CD14-positive monocyte (primary cell): ENCODE results near the gene TGFBRAP1. TPM values are rescaled to one million over a fixed set of nuclear protein-coding genes. Genes with fewer than 3 reads are reported as not detected.

Experiments used
- DNase-seq, 3 donors: peaks; one replicate each; pipeline ENCODE4 v3.0.0-alpha.2; 2011 to 2022
- H2AFZ ChIP-seq: 2 replicates; pipeline ENCODE4 v1.6.0; 2012; ENCODE audit warnings: mild to moderate bottlenecking, low read depth, low read length, inconsistent platforms; ENCODE audit not compliant: insufficient read depth, poor library complexity, severe bottlenecking
- H3K27ac ChIP-seq, 2 donors: 1 replicate in 1 of 2; 2 replicates in 1 of 2; pipeline ENCODE4 v1.5.1; 2012 to 2013; ENCODE audit warnings: low read length in 2 of 2, control low read depth in 1 of 2, inconsistent platforms in 1 of 2, low read depth in 1 of 2, mild to moderate bottlenecking in 1 of 2
- H3K27me3 ChIP-seq, 2 donors: one replicate each; pipeline versions ENCODE4 v1.6.0 to v1.6.1; 2011 to 2013; ENCODE audit warnings: low read length in 2 of 2; ENCODE audit not compliant: control insufficient read depth in 2 of 2, insufficient read depth in 2 of 2
- H3K36me3 ChIP-seq, 2 donors: replicated peaks in 1 of 2; 1 replicate in 1 of 2; 2 replicates in 1 of 2; pipeline versions ENCODE4 v1.5.1 to v1.6.1; 2012 to 2013; ENCODE audit warnings: low read length in 2 of 2, control low read depth in 1 of 2, inconsistent platforms in 1 of 2, mild to moderate bottlenecking in 1 of 2; ENCODE audit not compliant: insufficient read depth in 2 of 2, control insufficient read depth in 1 of 2
- H3K4me1 ChIP-seq, 2 donors: 1 replicate in 1 of 2; 2 replicates in 1 of 2; pipeline versions ENCODE4 v1.5.1 to v1.6.1; 2012 to 2013; ENCODE audit warnings: low read length in 2 of 2, control low read depth in 1 of 2, inconsistent platforms in 1 of 2, mild to moderate bottlenecking in 1 of 2, moderate library complexity in 1 of 2; ENCODE audit not compliant: insufficient read depth in 2 of 2, control insufficient read depth in 1 of 2
- H3K4me2 ChIP-seq: replicated peaks from 2 replicates; pipeline ENCODE3; 2012; ENCODE audit warnings: low read length, moderate library complexity, mild to moderate bottlenecking; ENCODE audit not compliant: poor library complexity, severe bottlenecking; ENCODE audit errors: extremely low read depth
- H3K4me3 ChIP-seq, 3 experiments: fragments of 200-600 bp in 1 of 3; sonication (generic) in 1 of 3; replicated peaks in 1 of 3; 1 replicate in 2 of 3; 2 replicates in 1 of 3; pipeline ENCODE4 v1.5.1; 2011 to 2013; ENCODE audit warnings: low read length in 3 of 3, mild to moderate bottlenecking in 3 of 3, control low read depth in 2 of 3, low read depth in 2 of 3, inconsistent platforms in 1 of 3, moderate library complexity in 1 of 3
- H3K79me2 ChIP-seq: 2 replicates; pipeline ENCODE4 v1.6.0; 2012; ENCODE audit warnings: mild to moderate bottlenecking, control low read depth, inconsistent platforms, low read length, moderate library complexity; ENCODE audit not compliant: insufficient read depth
- H3K9ac ChIP-seq: 2 replicates; pipeline ENCODE4 v1.6.0; 2017; ENCODE audit warnings: low read length, mild to moderate bottlenecking; ENCODE audit not compliant: insufficient read depth, poor library complexity, severe bottlenecking
- H3K9me3 ChIP-seq, 2 donors: replicated peaks in 1 of 2; 1 replicate in 1 of 2; 2 replicates in 1 of 2; pipeline versions ENCODE4 v1.5.1 to v1.6.1; 2012 to 2013; ENCODE audit warnings: low read length in 2 of 2, control low read depth in 1 of 2; ENCODE audit not compliant: control insufficient read depth in 1 of 2, insufficient read depth in 1 of 2
- H4K20me1 ChIP-seq: 2 replicates; pipeline ENCODE4 v1.6.0; 2012; ENCODE audit warnings: mild to moderate bottlenecking, low read length, control low read depth, moderate library complexity; ENCODE audit not compliant: insufficient read depth
- H3K27ac Mint-ChIP-seq, 7 donors: one replicate each; pipeline ENCODE4 v1.8.0; 2020; ENCODE audit warnings: mild to moderate bottlenecking in 7 of 7, mixed read lengths in 7 of 7, moderate library complexity in 6 of 7, inconsistent platforms in 2 of 7
- H3K27me3 Mint-ChIP-seq, 3 donors: one replicate each; pipeline ENCODE4 v1.8.0; 2021 to 2022; ENCODE audit warnings: low read depth in 3 of 3, mild to moderate bottlenecking in 3 of 3, mixed read lengths in 3 of 3, moderate library complexity in 3 of 3, inconsistent platforms in 1 of 3
- H3K36me3 Mint-ChIP-seq, 2 donors: one replicate each; pipeline ENCODE4 v1.8.0; 2020; ENCODE audit warnings: mixed read lengths in 2 of 2, inconsistent platforms in 1 of 2, mild to moderate bottlenecking in 1 of 2
- H3K4me1 Mint-ChIP-seq: one replicate; pipeline ENCODE4 v1.8.0; 2020; ENCODE audit warnings: mild to moderate bottlenecking, mixed read lengths
- H3K4me3 Mint-ChIP-seq, 2 donors: one replicate each; pipeline ENCODE4 v1.8.0; 2020; ENCODE audit warnings: mild to moderate bottlenecking in 2 of 2, mixed read lengths in 2 of 2, moderate library complexity in 1 of 2
- H3K9me3 Mint-ChIP-seq, 7 donors: one replicate each; pipeline ENCODE4 v1.8.0; 2020 to 2022; ENCODE audit warnings: mixed read lengths in 7 of 7, mild to moderate bottlenecking in 6 of 7, moderate library complexity in 6 of 7, inconsistent platforms in 2 of 7
- CTCF ChIP-seq: fragments of 200-600 bp; IDR thresholded peaks from one replicate; pipeline ENCODE4 v1.8.0; 2022; ENCODE audit warnings: antibody characterized with exemption, mild to moderate bottlenecking
- WGBS: methylation state at CpG from one replicate; pipeline ENCODE4 v1.1.5; 2013; ENCODE audit warnings: missing lambda C conversion rate; ENCODE audit not compliant: insufficient coverage; 5-methylcytosine and 5-hydroxymethylcytosine counted together
- intact Hi-C, 2 donors: fragments of 100-400 bp; cut with micrococcal nuclease; formaldehyde crosslinking; loops; one replicate each; pipeline versions ENCODE4 v1.15.0 to v1.15.1; 2023
- polyA plus RNA-seq, 3 donors: library from polyadenylated mRNA; depleted of rRNA in 1 of 3; unstranded in 2 of 3; stranded (reverse) in 1 of 3; fragments of 300-500 nt in 2 of 3; fragments of >200 nt in 1 of 3; fragmentation: Illumina TruSeq in 2 of 3; gene quantifications; 1 replicate in 2 of 3; 2 replicates in 1 of 3; pipeline ENCODE4 v1.2.3, GENCODE V29; 2012 to 2021

TGFBRAP1 gene
- polyA plus RNA-seq, 3 donors: 10.0 to 10.5 (median 10.2) TPM

GRCh38 chr2:105376010-105376409 is 46.5 kb upstream of the TGFBRAP1 start:
- H3K27me3 ChIP-seq: no peaks in the 10 kb centered on the region
- H2AFZ ChIP-seq: no peak overlapping the region
- H3K9me3 ChIP-seq: no peaks in the 10 kb centered on the region
- Mint-ChIP-seq H3K9me3 (no peaks in the 10 kb centered on the region), H3K27me3 (peaks cover 2 to 5% (median 4%) of the 10 kb centered on the region in 3 donors), H3K4me3 (no peak overlapping the region), H3K27ac (no peak overlapping the region), H3K36me3 (no peaks in the 10 kb centered on the region), H3K4me1 (peaks cover 10% of the 10 kb centered on the region)
- no peak overlapping the region for H3K4me2 ChIP-seq
- no peak overlapping the region for H3K4me3 ChIP-seq
- intact Hi-C loops: loop anchor here (10.0 kb wide), 3 partner anchors 139 to 1209 kb away; no protein-coding TSS in a partner anchor
- H4K20me1 ChIP-seq: no peaks in the 10 kb centered on the region
- H3K4me1 ChIP-seq: peaks cover 0 to 5% of the 10 kb centered on the region in 2 donors
- H3K36me3 ChIP-seq: no peaks in the 10 kb centered on the region
- no peak for TF ChIP-seq CTCF
- H3K9ac ChIP-seq: no peak overlapping the region
- H3K79me2 ChIP-seq: no peaks in the 10 kb centered on the region
- WGBS: 100% methylated on average over 5 of the region's 11 CpGs
- H3K27ac ChIP-seq: no peak overlapping the region
- DNase-seq: no peak

GRCh38 chr2:105375001-105375561 is 45.5 kb upstream of the TGFBRAP1 start:
- H3K9me3 Mint-ChIP-seq: no peaks in the 10 kb centered on the region
- H3K27me3 ChIP-seq: no peaks in the 10 kb centered on the region
- intact Hi-C loops: loop anchor here (10.0 kb wide), 3 partner anchors 140 to 1210 kb away; no protein-coding TSS in a partner anchor
- H3K27ac ChIP-seq: no peak overlapping the region
- H3K4me2 ChIP-seq: no peak overlapping the region
- peaks cover 0 to 6% of the 10 kb centered on the region in 2 donors for H3K4me1 ChIP-seq
- peaks cover 2 to 6% (median 4%) of the 10 kb centered on the region in 3 donors for H3K27me3 Mint-ChIP-seq
- H3K4me3 Mint-ChIP-seq: no peak overlapping the region
- H4K20me1 ChIP-seq: no peaks in the 10 kb centered on the region
- H3K36me3 Mint-ChIP-seq: no peaks in the 10 kb centered on the region
- WGBS: 91% methylated on average over 9 of the region's 15 CpGs
- no peak overlapping the region for H3K4me3 ChIP-seq
- no peak for TF ChIP-seq CTCF
- no peak for DNase-seq
- H3K79me2 ChIP-seq: no peaks in the 10 kb centered on the region
- no peak overlapping the region for H2AFZ ChIP-seq
- H3K9me3 ChIP-seq: no peaks in the 10 kb centered on the region
- no peak overlapping the region for H3K27ac Mint-ChIP-seq
- peaks cover 7% of the 10 kb centered on the region for H3K4me1 Mint-ChIP-seq
- H3K9ac ChIP-seq: no peak overlapping the region
- no peaks in the 10 kb centered on the region for H3K36me3 ChIP-seq
